Neural cell (in vitro differentiated cells): Measurements from ENCODE around the gene CABCOCO1. TPM values are rescaled to one million over a fixed set of nuclear protein-coding genes. Genes with fewer than 3 reads are reported as not detected.

ENCODE experiments used
- H2AFZ ChIP-seq: fragments of 200-600, 300-800 bp; sonication (generic), shearing (Covaris generic); 2 replicates; pipeline ENCODE4 v1.6.0; 2014; ENCODE audit warnings: low read depth, mild to moderate bottlenecking, antibody characterized with exemption, low read length, moderate library complexity
- H3F3A ChIP-seq: fragments of 200-600 bp; shearing (Covaris generic); 2 replicates; pipeline ENCODE4 v1.6.1; 2016; ENCODE audit warnings: mild to moderate bottlenecking, moderate library complexity, mixed read lengths, antibody characterized with exemption, low read length; ENCODE audit not compliant: insufficient read depth, poor library complexity, severe bottlenecking
- H3K27ac ChIP-seq: fragments of 200-600, 300-800 bp; sonication (generic), shearing (Covaris generic); 2 replicates; pipeline ENCODE4 v1.5.1; 2014; ENCODE audit warnings: mild to moderate bottlenecking, low read length, moderate library complexity
- H3K27me3 ChIP-seq: fragments of 300-800, 200-600 bp; sonication (generic), shearing (Covaris generic); 2 replicates; pipeline ENCODE4 v1.6.0; 2014; ENCODE audit warnings: mild to moderate bottlenecking, low read depth, low read length, moderate library complexity; ENCODE audit not compliant: insufficient read depth
- H3K36me3 ChIP-seq: fragments of 300-800, 200-600 bp; sonication (generic), shearing (Covaris generic); 2 replicates; pipeline ENCODE4 v1.5.1; 2014; ENCODE audit warnings: mild to moderate bottlenecking, antibody characterized with exemption, low read length, moderate library complexity; ENCODE audit not compliant: insufficient read depth
- H3K4me2 ChIP-seq: fragments of 300-800, 200-600 bp; sonication (generic), shearing (Covaris generic); 2 replicates; pipeline ENCODE4 v1.6.0; 2014; ENCODE audit warnings: mild to moderate bottlenecking, low read length
- H3K4me3 ChIP-seq: fragments of 300-800, 200-600 bp; sonication (generic), shearing (Covaris generic); 2 replicates; pipeline ENCODE4 v1.5.1; 2014; ENCODE audit warnings: mild to moderate bottlenecking, low read length, moderate library complexity
- H3K79me2 ChIP-seq: fragments of 200-600 bp; shearing (Covaris generic); replicated peaks from 2 replicates; pipeline ENCODE4 v1.6.0; 2014; ENCODE audit warnings: mild to moderate bottlenecking, low read length, moderate library complexity; ENCODE audit not compliant: insufficient read depth
- H3K9ac ChIP-seq: fragments of 300-800, 200-600 bp; sonication (generic), shearing (Covaris generic); 2 replicates; pipeline ENCODE4 v1.6.1; 2016; ENCODE audit warnings: mild to moderate bottlenecking, low read length, mixed read lengths
- H3K9me2 ChIP-seq: fragments of 200-600 bp; shearing (Covaris generic); 2 replicates; pipeline ENCODE4 v1.6.1; 2016; ENCODE audit warnings: mild to moderate bottlenecking, low read length, mixed read lengths; ENCODE audit not compliant: insufficient read depth
- H3K9me3 ChIP-seq: fragments of 200-600, 300-800 bp; sonication (generic), shearing (Covaris generic); 2 replicates; pipeline ENCODE4 v1.6.1; 2016; ENCODE audit warnings: mild to moderate bottlenecking, mixed run types, low read length, moderate library complexity, mixed read lengths
- H4K20me1 ChIP-seq: fragments of 200-600 bp; shearing (Covaris generic); 2 replicates; pipeline ENCODE4 v1.6.1; 2016; ENCODE audit warnings: mild to moderate bottlenecking, mixed run types; ENCODE audit not compliant: insufficient read depth
- EZH2 ChIP-seq: fragments of 200-600, 300-800 bp; shearing (Covaris generic), sonication (generic); IDR thresholded peaks from 2 replicates; pipeline ENCODE4 v1.6.1; 2014; ENCODE audit warnings: antibody characterized with exemption, low read length, borderline replicate concordance, mild to moderate bottlenecking; ENCODE audit not compliant: insufficient read depth, poor library complexity, severe bottlenecking
- MXI1 ChIP-seq: fragments of 450-650 bp; conservative IDR thresholded peaks from 2 replicates; pipeline ENCODE4 v1.6.1; 2014; ENCODE audit warnings: antibody characterized with exemption, mild to moderate bottlenecking; ENCODE audit not compliant: poor library complexity, severe bottlenecking
- POLR2AphosphoS5 ChIP-seq: IDR thresholded peaks from 2 replicates; pipeline ENCODE4 v1.6.1; 2012
- RAD21 ChIP-seq: fragments of 450-650 bp; conservative IDR thresholded peaks from 2 replicates; pipeline ENCODE4 v1.6.1; 2014; ENCODE audit warnings: antibody characterized with exemption, mild to moderate bottlenecking, moderate library complexity
- SMC3 ChIP-seq: fragments of 450-650 bp; conservative IDR thresholded peaks from 2 replicates; pipeline ENCODE4 v1.6.1; 2014; ENCODE audit warnings: antibody characterized with exemption, mild to moderate bottlenecking, moderate library complexity; ENCODE audit not compliant: poor library complexity
- TAF1 ChIP-seq: IDR thresholded peaks from 2 replicates; pipeline ENCODE4 v1.6.1; 2012; ENCODE audit warnings: low read depth
- polyA plus RNA-seq: library from polyadenylated mRNA; depleted of rRNA; stranded (reverse); fragments of >200 nt; gene quantifications from 2 replicates; pipeline ENCODE4 v1.2.3, GENCODE V29; 2014
- TF ChIP-seq, protein P1 (sequence below): IDR thresholded peaks from 2 replicates; pipeline ENCODE4 v1.6.1; 2012; ENCODE audit warnings: borderline replicate concordance
- TF ChIP-seq, protein P2 (sequence below): fragments of 450-650 bp; IDR thresholded peaks from 2 replicates; pipeline ENCODE4 v1.5.1; 2014; ENCODE audit warnings: antibody characterized with exemption, mild to moderate bottlenecking, moderate library complexity; ENCODE audit not compliant: poor library complexity, severe bottlenecking

Gene CABCOCO1
- polyA plus RNA-seq, 1 donor from 2014 or later, result 0.31 TPM

DNA sequence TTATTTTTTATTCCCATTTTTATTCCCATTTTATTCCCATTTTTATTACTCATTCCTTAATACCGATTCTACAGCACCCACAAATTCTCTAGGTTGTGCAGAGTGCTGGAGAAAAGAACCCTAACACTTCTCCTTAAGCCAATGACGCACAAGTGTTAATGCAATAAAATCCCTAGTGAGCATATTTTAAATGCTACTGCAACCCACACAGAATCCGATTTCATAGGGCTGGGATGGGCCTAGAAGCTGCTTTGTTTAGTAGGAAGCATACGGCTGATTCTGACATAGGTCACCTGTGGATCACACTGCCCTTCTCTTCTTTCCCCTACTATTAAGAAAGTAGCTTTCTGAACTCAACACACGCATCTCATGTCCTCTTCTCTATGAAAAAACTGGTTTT, 45.1 kb upstream of the CABCOCO1 start:
- Histone ChIP-seq H3K9me3 (no peaks in the 10 kb centered on the region), H3F3A (peaks cover 2% of the 10 kb centered on the region), H3K27me3 (no peaks in the 10 kb centered on the region), H3K4me3 (peak overlapping the region; percentile 12), H3K9me2 (no peaks in the 10 kb centered on the region), H3K9ac (no peak overlapping the region), H2AFZ (no peak overlapping the region), H4K20me1 (no peaks in the 10 kb centered on the region), H3K36me3 (no peaks in the 10 kb centered on the region), H3K27ac (peak overlapping the region; percentile 66), H3K4me2 (no peak overlapping the region), H3K79me2 (no peaks in the 10 kb centered on the region)
- TF ChIP-seq, protein P1, sequence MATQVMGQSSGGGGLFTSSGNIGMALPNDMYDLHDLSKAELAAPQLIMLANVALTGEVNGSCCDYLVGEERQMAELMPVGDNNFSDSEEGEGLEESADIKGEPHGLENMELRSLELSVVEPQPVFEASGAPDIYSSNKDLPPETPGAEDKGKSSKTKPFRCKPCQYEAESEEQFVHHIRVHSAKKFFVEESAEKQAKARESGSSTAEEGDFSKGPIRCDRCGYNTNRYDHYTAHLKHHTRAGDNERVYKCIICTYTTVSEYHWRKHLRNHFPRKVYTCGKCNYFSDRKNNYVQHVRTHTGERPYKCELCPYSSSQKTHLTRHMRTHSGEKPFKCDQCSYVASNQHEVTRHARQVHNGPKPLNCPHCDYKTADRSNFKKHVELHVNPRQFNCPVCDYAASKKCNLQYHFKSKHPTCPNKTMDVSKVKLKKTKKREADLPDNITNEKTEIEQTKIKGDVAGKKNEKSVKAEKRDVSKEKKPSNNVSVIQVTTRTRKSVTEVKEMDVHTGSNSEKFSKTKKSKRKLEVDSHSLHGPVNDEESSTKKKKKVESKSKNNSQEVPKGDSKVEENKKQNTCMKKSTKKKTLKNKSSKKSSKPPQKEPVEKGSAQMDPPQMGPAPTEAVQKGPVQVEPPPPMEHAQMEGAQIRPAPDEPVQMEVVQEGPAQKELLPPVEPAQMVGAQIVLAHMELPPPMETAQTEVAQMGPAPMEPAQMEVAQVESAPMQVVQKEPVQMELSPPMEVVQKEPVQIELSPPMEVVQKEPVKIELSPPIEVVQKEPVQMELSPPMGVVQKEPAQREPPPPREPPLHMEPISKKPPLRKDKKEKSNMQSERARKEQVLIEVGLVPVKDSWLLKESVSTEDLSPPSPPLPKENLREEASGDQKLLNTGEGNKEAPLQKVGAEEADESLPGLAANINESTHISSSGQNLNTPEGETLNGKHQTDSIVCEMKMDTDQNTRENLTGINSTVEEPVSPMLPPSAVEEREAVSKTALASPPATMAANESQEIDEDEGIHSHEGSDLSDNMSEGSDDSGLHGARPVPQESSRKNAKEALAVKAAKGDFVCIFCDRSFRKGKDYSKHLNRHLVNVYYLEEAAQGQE, result peak; percentile 81
- no peak for TF ChIP-seq TAF1

DNA sequence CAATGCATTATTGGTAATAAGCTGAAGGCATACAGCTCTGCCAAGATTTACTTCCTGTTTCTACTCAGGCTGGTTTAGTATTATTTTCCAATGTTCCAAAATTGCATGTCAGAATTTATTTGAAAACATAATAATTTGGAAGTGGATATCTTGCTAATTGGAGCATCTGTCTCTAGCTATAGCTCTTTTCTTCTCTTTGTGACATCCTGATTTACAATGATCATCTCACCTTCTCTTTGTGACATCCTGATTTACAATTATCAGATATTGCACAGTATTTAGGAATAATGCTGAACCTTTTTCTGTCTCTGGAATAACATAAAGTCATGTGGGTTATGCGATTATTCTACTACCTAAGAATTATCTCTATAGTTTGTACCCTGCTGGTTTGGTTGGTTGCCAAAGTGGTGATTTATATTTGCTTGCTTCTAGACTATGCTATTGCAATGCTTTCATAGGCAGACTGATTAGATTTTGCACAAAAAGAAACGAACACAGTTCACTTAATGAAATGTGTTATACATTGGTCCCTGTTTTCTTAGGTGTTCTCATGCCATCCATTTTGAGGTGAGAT, 44.3 kb upstream of the CABCOCO1 start:
- no peaks in the 10 kb centered on the region for H3K79me2 ChIP-seq

More for the DNA sequence above, 44.3 kb upstream of the CABCOCO1 start:
- no peaks in the 10 kb centered on the region for H3K9me3 ChIP-seq
- H3K27me3 ChIP-seq, result no peaks in the 10 kb centered on the region
- no peak overlapping the region for H3K4me2 ChIP-seq
- H2AFZ ChIP-seq, result no peak overlapping the region
- H4K20me1 ChIP-seq, result no peaks in the 10 kb centered on the region
- H3K9ac ChIP-seq, result no peak overlapping the region
- H3K36me3 ChIP-seq, result no peaks in the 10 kb centered on the region
- TF ChIP-seq RAD21, result no peak
- TF ChIP-seq MXI1, result no peak
- TF ChIP-seq, protein P1, result peak; percentile 21
- no peak for TF ChIP-seq SMC3
- TF ChIP-seq, protein P2, sequence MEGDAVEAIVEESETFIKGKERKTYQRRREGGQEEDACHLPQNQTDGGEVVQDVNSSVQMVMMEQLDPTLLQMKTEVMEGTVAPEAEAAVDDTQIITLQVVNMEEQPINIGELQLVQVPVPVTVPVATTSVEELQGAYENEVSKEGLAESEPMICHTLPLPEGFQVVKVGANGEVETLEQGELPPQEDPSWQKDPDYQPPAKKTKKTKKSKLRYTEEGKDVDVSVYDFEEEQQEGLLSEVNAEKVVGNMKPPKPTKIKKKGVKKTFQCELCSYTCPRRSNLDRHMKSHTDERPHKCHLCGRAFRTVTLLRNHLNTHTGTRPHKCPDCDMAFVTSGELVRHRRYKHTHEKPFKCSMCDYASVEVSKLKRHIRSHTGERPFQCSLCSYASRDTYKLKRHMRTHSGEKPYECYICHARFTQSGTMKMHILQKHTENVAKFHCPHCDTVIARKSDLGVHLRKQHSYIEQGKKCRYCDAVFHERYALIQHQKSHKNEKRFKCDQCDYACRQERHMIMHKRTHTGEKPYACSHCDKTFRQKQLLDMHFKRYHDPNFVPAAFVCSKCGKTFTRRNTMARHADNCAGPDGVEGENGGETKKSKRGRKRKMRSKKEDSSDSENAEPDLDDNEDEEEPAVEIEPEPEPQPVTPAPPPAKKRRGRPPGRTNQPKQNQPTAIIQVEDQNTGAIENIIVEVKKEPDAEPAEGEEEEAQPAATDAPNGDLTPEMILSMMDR, result no peak
- no peak for TF ChIP-seq EZH2
- no peak for TF ChIP-seq POLR2AphosphoS5
- no peak overlapping the region for H3K4me3 ChIP-seq
- H3K27ac ChIP-seq, result no peak overlapping the region
- H3K9me2 ChIP-seq, result no peaks in the 10 kb centered on the region
- H3F3A ChIP-seq, result peaks cover 2% of the 10 kb centered on the region
